ENCODE measurements around the gene UQCRHL.

The UQCRHL gene

GRCh38 chr1:15834406-15835204, 27.2 kb upstream of the UQCRHL start:
- no peak for TF ChIP-seq SIN3A (IDR thresholded peaks at IDR 0.05; ENCODE audit: borderline replicate concordance, insufficient read depth, low read length)
- no peak for TF ChIP-seq REST (IDR thresholded peaks at IDR 0.05; ENCODE audit: insufficient read depth in 1 of 2, low read depth in 2 of 2, low read length in 2 of 2)
- TF ChIP-seq TAF1 (IDR thresholded peaks at IDR 0.05; ENCODE audit: borderline replicate concordance, insufficient read depth, low read length), result no peak
- peak; percentile 60; the same call in 1 of the 2 replicates for TF ChIP-seq POLR2AphosphoS5 (IDR thresholded peaks at IDR 0.05; ENCODE audit: low read depth, low read length)
- TF ChIP-seq FOXP2 (optimal IDR thresholded peaks at IDR 0.05; ENCODE audit: borderline replicate concordance, extremely low read depth, extremely low read length, insufficient read depth), result peak; percentile 60

GRCh38 chr1:15833842-15834405, 26.5 kb upstream of the UQCRHL start:
- TF ChIP-seq SIN3A (IDR thresholded peaks at IDR 0.05; ENCODE audit: borderline replicate concordance, insufficient read depth, low read length), result 0 out of 2 replicates have a peak, but pooled peaks have one; percentile 0
- no peak for TF ChIP-seq FOXP2 (optimal IDR thresholded peaks at IDR 0.05; ENCODE audit: borderline replicate concordance, extremely low read depth, extremely low read length, insufficient read depth)

- TF ChIP-seq REST (IDR thresholded peaks at IDR 0.05; ENCODE audit: insufficient read depth in 1 of 2, low read depth in 2 of 2, low read length in 2 of 2), result no peak
- TF ChIP-seq POLR2AphosphoS5 (IDR thresholded peaks at IDR 0.05; ENCODE audit: low read depth, low read length), result no peak
- no peak for TF ChIP-seq FOXP2 (optimal IDR thresholded peaks at IDR 0.05; ENCODE audit: borderline replicate concordance, extremely low read depth, extremely low read length, insufficient read depth)
- no peak for TF ChIP-seq SIN3A (IDR thresholded peaks at IDR 0.05; ENCODE audit: borderline replicate concordance, insufficient read depth, low read length)
- no peak for TF ChIP-seq TAF1 (IDR thresholded peaks at IDR 0.05; ENCODE audit: borderline replicate concordance, insufficient read depth, low read length)
These were observed 25.7 kb upstream of the UQCRHL start for GRCh38 chr1:15833069-15833679.

GRCh38 chr1:15830258-15830657, 22.8 kb upstream of the UQCRHL start:
- TF ChIP-seq FOXP2 (optimal IDR thresholded peaks at IDR 0.05; ENCODE audit: borderline replicate concordance, extremely low read depth, extremely low read length, insufficient read depth) (no peak), TAF1 (IDR thresholded peaks at IDR 0.05; ENCODE audit: borderline replicate concordance, insufficient read depth, low read length) (no peak), SIN3A (IDR thresholded peaks at IDR 0.05; ENCODE audit: borderline replicate concordance, insufficient read depth, low read length) (no peak), REST (IDR thresholded peaks at IDR 0.05; ENCODE audit: insufficient read depth in 1 of 2, low read depth in 2 of 2, low read length in 2 of 2) (no peak), POLR2AphosphoS5 (IDR thresholded peaks at IDR 0.05; ENCODE audit: low read depth, low read length) (no peak)

- TF ChIP-seq REST (IDR thresholded peaks at IDR 0.05; ENCODE audit: insufficient read depth in 1 of 2, low read depth in 2 of 2, low read length in 2 of 2) (no peak), SIN3A (IDR thresholded peaks at IDR 0.05; ENCODE audit: borderline replicate concordance, insufficient read depth, low read length) (no peak), POLR2AphosphoS5 (IDR thresholded peaks at IDR 0.05; ENCODE audit: low read depth, low read length) (no peak), TAF1 (IDR thresholded peaks at IDR 0.05; ENCODE audit: borderline replicate concordance, insufficient read depth, low read length) (no peak), FOXP2 (optimal IDR thresholded peaks at IDR 0.05; ENCODE audit: borderline replicate concordance, extremely low read depth, extremely low read length, insufficient read depth) (no peak)
These were observed 19.5 kb upstream of the UQCRHL start for GRCh38 chr1:15826810-15827507.

Measured in PFSK-1 (cell line).